ENCODE measurements around the gene SEC23IP. TPM values are rescaled to one million over a fixed set of nuclear protein-coding genes. Genes with fewer than 3 reads are reported as not detected.
"Not testable (repeated sequence)": the region's sequence is repeated elsewhere in the genome, so short reads cannot be mapped to it uniquely, and the experiment has no call there.

SEC23IP gene
- total RNA-seq, 1 donor from 2014 or later: 17.7 TPM

GRCh38 chr10:119896937-119897770 is 4.6 kb downstream of the SEC23IP start:
- Histone ChIP-seq H3K9me3 (ENCODE audit: control insufficient read depth in 3 of 3, low read length in 3 of 3) (no peaks in the 10 kb centered on the region), H3K27ac (ENCODE audit: low read depth, low read length) (no peak overlapping the region), H3K9ac (ENCODE audit: low read depth in 1 of 3, low read length in 3 of 3) (peak overlapping the region in 1 of 3 donors; percentile 16), H3K27me3 (ENCODE audit: control insufficient read depth in 3 of 3, insufficient read depth in 3 of 3, low read length in 3 of 3) (no peaks in the 10 kb centered on the region), H3K36me3 (ENCODE audit: control insufficient read depth in 3 of 3, insufficient read depth in 3 of 3, low read length in 3 of 3) (peaks cover 4 to 12% (median 7%) of the 10 kb centered on the region in 3 donors), H3K4me1 (ENCODE audit: control insufficient read depth in 3 of 3, insufficient read depth in 3 of 3, low read length in 3 of 3) (peaks cover 15 to 36% (median 23%) of the 10 kb centered on the region in 3 donors), H3K4me3 (ENCODE audit: low read length in 3 of 3) (no peak overlapping the region)

- H3K27me3 ChIP-seq (ENCODE audit: control insufficient read depth in 3 of 3, insufficient read depth in 3 of 3, low read length in 3 of 3): no peaks in the 10 kb centered on the region
- H3K4me3 ChIP-seq (ENCODE audit: low read length in 3 of 3): no peak overlapping the region
- H3K36me3 ChIP-seq (ENCODE audit: control insufficient read depth in 3 of 3, insufficient read depth in 3 of 3, low read length in 3 of 3): peaks cover 4 to 21% (median 16%) of the 10 kb centered on the region in 3 donors
- H3K9ac ChIP-seq (ENCODE audit: low read depth in 1 of 3, low read length in 3 of 3): no peak overlapping the region
- no peaks in the 10 kb centered on the region for H3K9me3 ChIP-seq (ENCODE audit: control insufficient read depth in 3 of 3, low read length in 3 of 3)
- H3K27ac ChIP-seq (ENCODE audit: low read depth, low read length): no peak overlapping the region
- peaks cover 11 to 28% (median 18%) of the 10 kb centered on the region in 3 donors for H3K4me1 ChIP-seq (ENCODE audit: control insufficient read depth in 3 of 3, insufficient read depth in 3 of 3, low read length in 3 of 3)
Measured at GRCh38 chr10:119898577-119898976, 6.0 kb downstream of the SEC23IP start.

- H3K4me1 ChIP-seq (ENCODE audit: control insufficient read depth in 3 of 3, insufficient read depth in 3 of 3, low read length in 3 of 3): no peaks in the 10 kb centered on the region
- H3K36me3 ChIP-seq (ENCODE audit: control insufficient read depth in 3 of 3, insufficient read depth in 3 of 3, low read length in 3 of 3): peaks cover 15 to 45% (median 36%) of the 10 kb centered on the region in 3 donors
- H3K27ac ChIP-seq (ENCODE audit: low read depth, low read length): no peak overlapping the region
- no peak overlapping the region for H3K9ac ChIP-seq (ENCODE audit: low read depth in 1 of 3, low read length in 3 of 3)
- H3K4me3 ChIP-seq (ENCODE audit: low read length in 3 of 3): no peak overlapping the region
- H3K27me3 ChIP-seq (ENCODE audit: control insufficient read depth in 3 of 3, insufficient read depth in 3 of 3, low read length in 3 of 3): no peaks in the 10 kb centered on the region
- no peaks in the 10 kb centered on the region for H3K9me3 ChIP-seq (ENCODE audit: control insufficient read depth in 3 of 3, low read length in 3 of 3)
Measured at GRCh38 chr10:119903946-119904666, 11.6 kb downstream of the SEC23IP start.

GRCh38 chr10:119907695-119908094 is 15.2 kb downstream of the SEC23IP start:
- H3K9ac ChIP-seq (ENCODE audit: low read depth in 1 of 3, low read length in 3 of 3); H3K27ac ChIP-seq (ENCODE audit: low read depth, low read length); H3K4me1 ChIP-seq (ENCODE audit: control insufficient read depth in 3 of 3, insufficient read depth in 3 of 3, low read length in 3 of 3); H3K4me3 ChIP-seq (ENCODE audit: low read length in 3 of 3); H3K9me3 ChIP-seq (ENCODE audit: control insufficient read depth in 3 of 3, low read length in 3 of 3); H3K27me3 ChIP-seq (ENCODE audit: control insufficient read depth in 3 of 3, insufficient read depth in 3 of 3, low read length in 3 of 3): not testable (repeated sequence)
- H3K36me3 ChIP-seq (ENCODE audit: control insufficient read depth in 3 of 3, insufficient read depth in 3 of 3, low read length in 3 of 3): peaks cover 24 to 55% (median 47%) of the 10 kb centered on the region in 3 donors

GRCh38 chr10:119908166-119908565 is 15.6 kb downstream of the SEC23IP start:
- Histone ChIP-seq H3K9me3 (ENCODE audit: control insufficient read depth in 3 of 3, low read length in 3 of 3) (no peaks in the 10 kb centered on the region), H3K36me3 (ENCODE audit: control insufficient read depth in 3 of 3, insufficient read depth in 3 of 3, low read length in 3 of 3) (peaks cover 25 to 50% (median 42%) of the 10 kb centered on the region in 3 donors), H3K27ac (ENCODE audit: low read depth, low read length) (no peak overlapping the region), H3K27me3 (ENCODE audit: control insufficient read depth in 3 of 3, insufficient read depth in 3 of 3, low read length in 3 of 3) (no peaks in the 10 kb centered on the region), H3K9ac (ENCODE audit: low read depth in 1 of 3, low read length in 3 of 3) (no peak overlapping the region), H3K4me3 (ENCODE audit: low read length in 3 of 3) (no peak overlapping the region), H3K4me1 (ENCODE audit: control insufficient read depth in 3 of 3, insufficient read depth in 3 of 3, low read length in 3 of 3) (no peaks in the 10 kb centered on the region)

- Histone ChIP-seq H3K27ac (ENCODE audit: low read depth, low read length) (no peak overlapping the region), H3K4me3 (ENCODE audit: low read length in 3 of 3) (no peak overlapping the region), H3K9me3 (ENCODE audit: control insufficient read depth in 3 of 3, low read length in 3 of 3) (no peaks in the 10 kb centered on the region), H3K27me3 (ENCODE audit: control insufficient read depth in 3 of 3, insufficient read depth in 3 of 3, low read length in 3 of 3) (no peaks in the 10 kb centered on the region), H3K4me1 (ENCODE audit: control insufficient read depth in 3 of 3, insufficient read depth in 3 of 3, low read length in 3 of 3) (no peaks in the 10 kb centered on the region), H3K36me3 (ENCODE audit: control insufficient read depth in 3 of 3, insufficient read depth in 3 of 3, low read length in 3 of 3) (peaks cover 21 to 38% (median 31%) of the 10 kb centered on the region in 3 donors), H3K9ac (ENCODE audit: low read depth in 1 of 3, low read length in 3 of 3) (no peak overlapping the region)
Measured at GRCh38 chr10:119910689-119911088, 18.2 kb downstream of the SEC23IP start.

- no peak overlapping the region for H3K9ac ChIP-seq (ENCODE audit: low read depth in 1 of 3, low read length in 3 of 3)
- no peak overlapping the region for H3K4me3 ChIP-seq (ENCODE audit: low read length in 3 of 3)
- H3K36me3 ChIP-seq (ENCODE audit: control insufficient read depth in 3 of 3, insufficient read depth in 3 of 3, low read length in 3 of 3): peaks cover 23 to 64% (median 52%) of the 10 kb centered on the region in 3 donors
- no peaks in the 10 kb centered on the region for H3K27me3 ChIP-seq (ENCODE audit: control insufficient read depth in 3 of 3, insufficient read depth in 3 of 3, low read length in 3 of 3)
- H3K9me3 ChIP-seq (ENCODE audit: control insufficient read depth in 3 of 3, low read length in 3 of 3): no peaks in the 10 kb centered on the region
- no peaks in the 10 kb centered on the region for H3K4me1 ChIP-seq (ENCODE audit: control insufficient read depth in 3 of 3, insufficient read depth in 3 of 3, low read length in 3 of 3)
- H3K27ac ChIP-seq (ENCODE audit: low read depth, low read length): no peak overlapping the region
Measured at GRCh38 chr10:119917777-119918176, 25.2 kb downstream of the SEC23IP start.

GRCh38 chr10:119919271-119919670 is 26.7 kb downstream of the SEC23IP start:
- no peaks in the 10 kb centered on the region for H3K4me1 ChIP-seq (ENCODE audit: control insufficient read depth in 3 of 3, insufficient read depth in 3 of 3, low read length in 3 of 3)
- H3K27me3 ChIP-seq (ENCODE audit: control insufficient read depth in 3 of 3, insufficient read depth in 3 of 3, low read length in 3 of 3): no peaks in the 10 kb centered on the region
- H3K9ac ChIP-seq (ENCODE audit: low read depth in 1 of 3, low read length in 3 of 3): no peak overlapping the region
- no peak overlapping the region for H3K27ac ChIP-seq (ENCODE audit: low read depth, low read length)
- no peak overlapping the region for H3K4me3 ChIP-seq (ENCODE audit: low read length in 3 of 3)
- H3K36me3 ChIP-seq (ENCODE audit: control insufficient read depth in 3 of 3, insufficient read depth in 3 of 3, low read length in 3 of 3): peaks cover 18 to 65% (median 58%) of the 10 kb centered on the region in 3 donors
- no peaks in the 10 kb centered on the region for H3K9me3 ChIP-seq (ENCODE audit: control insufficient read depth in 3 of 3, low read length in 3 of 3)

- no peak overlapping the region for H3K9ac ChIP-seq (ENCODE audit: low read depth in 1 of 3, low read length in 3 of 3)
- H3K27me3 ChIP-seq (ENCODE audit: control insufficient read depth in 3 of 3, insufficient read depth in 3 of 3, low read length in 3 of 3): no peaks in the 10 kb centered on the region
- no peak overlapping the region for H3K4me3 ChIP-seq (ENCODE audit: low read length in 3 of 3)
- H3K27ac ChIP-seq (ENCODE audit: low read depth, low read length): no peak overlapping the region
- no peaks in the 10 kb centered on the region for H3K9me3 ChIP-seq (ENCODE audit: control insufficient read depth in 3 of 3, low read length in 3 of 3)
- peaks cover 19 to 62% (median 59%) of the 10 kb centered on the region in 3 donors for H3K36me3 ChIP-seq (ENCODE audit: control insufficient read depth in 3 of 3, insufficient read depth in 3 of 3, low read length in 3 of 3)
- H3K4me1 ChIP-seq (ENCODE audit: control insufficient read depth in 3 of 3, insufficient read depth in 3 of 3, low read length in 3 of 3): no peaks in the 10 kb centered on the region
Measured at GRCh38 chr10:119919826-119920225, 27.3 kb downstream of the SEC23IP start.

- H3K9ac ChIP-seq (ENCODE audit: low read depth in 1 of 3, low read length in 3 of 3): no peak overlapping the region
- H3K4me3 ChIP-seq (ENCODE audit: low read length in 3 of 3): no peak overlapping the region
- peaks cover 15 to 57% (median 43%) of the 10 kb centered on the region in 3 donors for H3K36me3 ChIP-seq (ENCODE audit: control insufficient read depth in 3 of 3, insufficient read depth in 3 of 3, low read length in 3 of 3)
- H3K27ac ChIP-seq (ENCODE audit: low read depth, low read length): no peak overlapping the region
- no peaks in the 10 kb centered on the region for H3K9me3 ChIP-seq (ENCODE audit: control insufficient read depth in 3 of 3, low read length in 3 of 3)
- H3K4me1 ChIP-seq (ENCODE audit: control insufficient read depth in 3 of 3, insufficient read depth in 3 of 3, low read length in 3 of 3): no peaks in the 10 kb centered on the region
- no peaks in the 10 kb centered on the region for H3K27me3 ChIP-seq (ENCODE audit: control insufficient read depth in 3 of 3, insufficient read depth in 3 of 3, low read length in 3 of 3)
Measured at GRCh38 chr10:119928411-119928810, 35.9 kb downstream of the SEC23IP start.

Measured in skeletal muscle tissue (tissue), 4 donors.